AG04450 (cell line): ENCODE results near the gene MYL2. TPM values are rescaled to one million over a fixed set of nuclear protein-coding genes. Genes with fewer than 3 reads are reported as not detected.

Source experiments
- CTCF ChIA-PET: fragments of 300-600, 350-600 bp; formaldehyde crosslinking; extraction: SDS; loops from one replicate; lab custom pipeline; 2022; ENCODE audit warnings: antibody characterized with exemption, inconsistent platforms; lab: Charles Lee
- POLR2A ChIA-PET: fragments of 350-600 bp; formaldehyde crosslinking; extraction: SDS; loops from one replicate; lab custom pipeline; 2021; ENCODE audit warnings: antibody characterized with exemption, inconsistent platforms; lab: Yijun Ruan, JAX
- DNase-seq: peaks from one replicate; pipeline ENCODE4 v3.0.0-alpha.2; 2011; ENCODE audit warnings: low read depth, low spot score
- H3K27ac ChIP-seq: one replicate; pipeline ENCODE4 v1.5.1; 2012; ENCODE audit warnings: low read depth, low read length, control low read depth
- H3K27me3 ChIP-seq: one replicate; pipeline ENCODE4 v1.6.0; 2012; ENCODE audit warnings: low read length; ENCODE audit not compliant: control insufficient read depth, insufficient read depth
- H3K4me3 ChIP-seq: 2 replicates; pipeline ENCODE4 v1.5.1; 2011; ENCODE audit warnings: mild to moderate bottlenecking, low read depth, low read length, control low read depth
- H3K9me3 ChIP-seq: 2 replicates; pipeline ENCODE4 v1.5.1; 2012; ENCODE audit warnings: low read length; ENCODE audit not compliant: control insufficient read depth, insufficient read depth
- CTCF ChIP-seq: IDR thresholded peaks from 2 replicates; pipeline ENCODE4 v1.5.1; 2011; ENCODE audit warnings: low read depth, low read length, control low read depth, inconsistent platforms
- polyA plus RNA-seq: library from polyadenylated mRNA; depleted of rRNA; stranded (reverse); fragments of >200 nt; gene quantifications from 2 replicates; pipeline ENCODE4 v1.2.3, GENCODE V29; 2011

Gene MYL2
- polyA plus RNA-seq, 1 experiment = not detected

- H3K27ac ChIP-seq = no peak overlapping the region
- TF ChIP-seq CTCF = no peak
- no peak overlapping the region for H3K4me3 ChIP-seq
- DNase-seq = no peak
- H3K27me3 ChIP-seq = no peaks in the 10 kb centered on the region
- ChIA-PET CTCF (no interaction called here), POLR2A (no interaction called here)
- H3K9me3 ChIP-seq = no peaks in the 10 kb centered on the region
Observed at GRCh38 chr12:110901401-110901800, 19.0 kb downstream of the MYL2 start.

GRCh38 chr12:110896559-110896958 lies 23.8 kb downstream of the MYL2 start:
- no peak for TF ChIP-seq CTCF
- POLR2A ChIA-PET = no interaction called here

GRCh38 chr12:110893956-110894355 lies 26.4 kb downstream of the MYL2 start:
- no peak for TF ChIP-seq CTCF

More at GRCh38 chr12:110896559-110896958, 23.8 kb downstream of the MYL2 start:
- H3K27ac ChIP-seq = no peak overlapping the region
- DNase-seq = no peak
- peaks cover 4% of the 10 kb centered on the region for H3K27me3 ChIP-seq
- H3K9me3 ChIP-seq = no peaks in the 10 kb centered on the region; the same call in 1 of the 2 replicates
- no peak overlapping the region for H3K4me3 ChIP-seq
- CTCF ChIA-PET = interaction anchor here (0.5 to 4.8 kb wide), 4 partner anchors 9 to 1516 kb away, joined by 3 to 24 read pairs (median 14); no protein-coding TSS in a partner anchor

GRCh38 chr12:110889361-110889760 lies 31.0 kb downstream of the MYL2 start:
- POLR2A ChIA-PET = no interaction called here
- H3K27ac ChIP-seq = no peak overlapping the region
- H3K9me3 ChIP-seq = no peaks in the 10 kb centered on the region

More at GRCh38 chr12:110893956-110894355, 26.4 kb downstream of the MYL2 start:
- H3K4me3 ChIP-seq = no peak overlapping the region
- H3K27ac ChIP-seq = no peak overlapping the region
- H3K27me3 ChIP-seq = peaks cover 4% of the 10 kb centered on the region
- ChIA-PET CTCF (interaction anchor here (0.6 to 4.8 kb wide), 12 partner anchors 10 to 1630 kb away, joined by 3 to 23 read pairs (median 3); partner anchors contain the start of gene ARPC3), POLR2A (no interaction called here)
- DNase-seq = no peak
- no peaks in the 10 kb centered on the region; the same call in 1 of the 2 replicates for H3K9me3 ChIP-seq

More at GRCh38 chr12:110889361-110889760, 31.0 kb downstream of the MYL2 start:
- no peak for DNase-seq
- CTCF ChIA-PET = no interaction called here
- H3K4me3 ChIP-seq = no peak overlapping the region
- peaks cover 4% of the 10 kb centered on the region for H3K27me3 ChIP-seq
- TF ChIP-seq CTCF = no peak
